Forelimb muscle (tissue), 1 donor: Measurements from ENCODE around the gene MLPH. TPM values are rescaled to one million over a fixed set of nuclear protein-coding genes. Genes with fewer than 3 reads are reported as not detected.

Source experiments
- DNase-seq: peaks from one replicate; pipeline ENCODE4 v3.0.0-alpha.2; 2013; ENCODE audit warnings: low read depth
- polyA plus RNA-seq: library from polyadenylated mRNA; unstranded; fragments of 120-200 nt; gene quantifications from one replicate; pipeline ENCODE4 v1.2.1, GENCODE V29; 2013; ENCODE audit not compliant: insufficient read length

MLPH gene
- polyA plus RNA-seq, 1 donor = 1.0 TPM

GRCh38 chr2:237600205-237600846, 113.3 kb downstream of the MLPH start:
- DNase-seq = peak; percentile 55

- DNase-seq = no peak
Observed at GRCh38 chr2:237601453-237602116, 114.5 kb downstream of the MLPH start.

- no peak for DNase-seq
Observed at GRCh38 chr2:237602409-237602808, 115.4 kb downstream of the MLPH start.

GRCh38 chr2:237603049-237603717, 116.1 kb downstream of the MLPH start:
- DNase-seq = no peak

- peak; percentile 60 for DNase-seq
Observed at GRCh38 chr2:237603718-237604362, 116.8 kb downstream of the MLPH start.

GRCh38 chr2:237604391-237604790, 117.3 kb downstream of the MLPH start:
- no peak for DNase-seq

Other genes with a start within 250 kb of the MLPH start
- 178 TPM for gene COL6A3, start 73.1 kb upstream of the MLPH start, polyA plus RNA-seq
- not detected for gene PRLH, start 79.3 kb downstream of the MLPH start, polyA plus RNA-seq
- 4.1 TPM for gene RAB17, start 103.5 kb downstream of the MLPH start, polyA plus RNA-seq
- gene LRRFIP1, start 140.3 kb downstream of the MLPH start, polyA plus RNA-seq = 168 TPM